AG04450 (cell line): ENCODE measurements around the gene PHEX. TPM values are rescaled to one million over a fixed set of nuclear protein-coding genes. Genes with fewer than 3 reads are reported as not detected.

Experiments
- CTCF ChIA-PET: fragments of 300-600, 350-600 bp; formaldehyde crosslinking; extraction: SDS; loops from one replicate; lab custom pipeline; 2022; ENCODE audit warnings: antibody characterized with exemption, inconsistent platforms; lab: Charles Lee
- POLR2A ChIA-PET: fragments of 350-600 bp; formaldehyde crosslinking; extraction: SDS; loops from one replicate; lab custom pipeline; 2021; ENCODE audit warnings: antibody characterized with exemption, inconsistent platforms; lab: Yijun Ruan, JAX
- DNase-seq: peaks from one replicate; pipeline ENCODE4 v3.0.0-alpha.2; 2011; ENCODE audit warnings: low read depth, low spot score
- H3K27ac ChIP-seq: one replicate; pipeline ENCODE4 v1.5.1; 2012; ENCODE audit warnings: low read depth, low read length, control low read depth
- H3K27me3 ChIP-seq: one replicate; pipeline ENCODE4 v1.6.0; 2012; ENCODE audit warnings: low read length; ENCODE audit not compliant: control insufficient read depth, insufficient read depth
- H3K4me3 ChIP-seq: 2 replicates; pipeline ENCODE4 v1.5.1; 2011; ENCODE audit warnings: mild to moderate bottlenecking, low read depth, low read length, control low read depth
- H3K9me3 ChIP-seq: 2 replicates; pipeline ENCODE4 v1.5.1; 2012; ENCODE audit warnings: low read length; ENCODE audit not compliant: control insufficient read depth, insufficient read depth
- CTCF ChIP-seq: IDR thresholded peaks from 2 replicates; pipeline ENCODE4 v1.5.1; 2011; ENCODE audit warnings: low read depth, low read length, control low read depth, inconsistent platforms
- polyA plus RNA-seq: library from polyadenylated mRNA; depleted of rRNA; stranded (reverse); fragments of >200 nt; gene quantifications from 2 replicates; pipeline ENCODE4 v1.2.3, GENCODE V29; 2011

PHEX gene
- polyA plus RNA-seq, 1 experiment = 0.40 TPM

- Histone ChIP-seq H3K9me3 (no peaks in the 10 kb centered on the region), H3K4me3 (no peak overlapping the region), H3K27me3 (no peaks in the 10 kb centered on the region), H3K27ac (no peak overlapping the region)
- DNase-seq = no peak
- no peak for TF ChIP-seq CTCF
- CTCF ChIA-PET = interaction anchor here (0.9 kb wide), 1 partner anchor 156 kb away, joined by 4 read pairs; no protein-coding TSS in a partner anchor
- POLR2A ChIA-PET = no interaction called here
These were observed 109.1 kb downstream of the PHEX start for GRCh38 chrX:22141047-22141730.

GRCh38 chrX:22147214-22147613, 115.1 kb downstream of the PHEX start:
- DNase-seq = no peak
- Histone ChIP-seq H3K4me3 (no peak overlapping the region), H3K27me3 (no peaks in the 10 kb centered on the region), H3K27ac (no peak overlapping the region), H3K9me3 (no peaks in the 10 kb centered on the region)
- no peak for TF ChIP-seq CTCF
- POLR2A ChIA-PET = no interaction called here
- CTCF ChIA-PET = no interaction called here

- no peaks in the 10 kb centered on the region for H3K9me3 ChIP-seq
- no peak for DNase-seq
- no peak overlapping the region for H3K27ac ChIP-seq
- ChIA-PET CTCF (no interaction called here), POLR2A (no interaction called here)
- no peak overlapping the region for H3K4me3 ChIP-seq
- no peaks in the 10 kb centered on the region for H3K27me3 ChIP-seq
- TF ChIP-seq CTCF = no peak
These were observed 115.8 kb downstream of the PHEX start for GRCh38 chrX:22147942-22148341.

- DNase-seq = no peak
- CTCF ChIA-PET = no interaction called here
- H3K27me3 ChIP-seq = no peaks in the 10 kb centered on the region
- POLR2A ChIA-PET = no interaction called here
- no peak overlapping the region for H3K27ac ChIP-seq
- H3K9me3 ChIP-seq = no peaks in the 10 kb centered on the region
- no peak overlapping the region for H3K4me3 ChIP-seq
- no peak for TF ChIP-seq CTCF
These were observed 116.4 kb downstream of the PHEX start for GRCh38 chrX:22148565-22148964.

- CTCF ChIA-PET = no interaction called here
- POLR2A ChIA-PET = no interaction called here
- no peak for DNase-seq
- TF ChIP-seq CTCF = no peak
- Histone ChIP-seq H3K4me3 (no peak overlapping the region), H3K27ac (no peak overlapping the region), H3K9me3 (no peaks in the 10 kb centered on the region), H3K27me3 (no peaks in the 10 kb centered on the region)
These were observed 118.2 kb downstream of the PHEX start for GRCh38 chrX:22150371-22150770.
